GM12801 (cell line): ENCODE measurements around the gene LRRC2.

Experiments used
- CTCF ChIP-seq: IDR thresholded peaks from one replicate; pipeline ENCODE4 v1.5.1; 2011; ENCODE audit warnings: control low read depth; ENCODE audit not compliant: insufficient read length; ENCODE audit errors: extremely low read depth

Gene LRRC2

GRCh38 chr3:46539443-46540005, 26.6 kb downstream of the LRRC2 start:
- no peak for TF ChIP-seq CTCF

- no peak for TF ChIP-seq CTCF
Measured at GRCh38 chr3:46538803-46539442, 27.2 kb downstream of the LRRC2 start.

- TF ChIP-seq CTCF: no peak
Measured at GRCh38 chr3:46537779-46538178, 28.3 kb downstream of the LRRC2 start.

- no peak for TF ChIP-seq CTCF
Measured at GRCh38 chr3:46537316-46537715, 28.8 kb downstream of the LRRC2 start.

- no peak for TF ChIP-seq CTCF
Measured at GRCh38 chr3:46536758-46537157, 29.3 kb downstream of the LRRC2 start.

GRCh38 chr3:46535746-46536145, 30.4 kb downstream of the LRRC2 start:
- no peak for TF ChIP-seq CTCF

GRCh38 chr3:46533091-46533490, 33.0 kb downstream of the LRRC2 start:
- TF ChIP-seq CTCF: no peak
